Chondrocyte (in vitro differentiated cells): Measurements from ENCODE around the gene STX11. TPM values are rescaled to one million over a fixed set of nuclear protein-coding genes. Genes with fewer than 3 reads are reported as not detected.

Experiments
- DNase-seq: peaks from one replicate; pipeline ENCODE4 v3.0.0; 2021; ENCODE audit warnings: mixed read lengths, low spot score
- H3K27ac Mint-ChIP-seq: one replicate; pipeline ENCODE4 v1.8.0; 2021; ENCODE audit warnings: mild to moderate bottlenecking, moderate library complexity, mixed read lengths; ENCODE audit not compliant: unreplicated experiment
- H3K27me3 Mint-ChIP-seq: 2 replicates; pipeline ENCODE4 v1.8.0; 2021; ENCODE audit warnings: low read depth, mixed read lengths
- H3K36me3 Mint-ChIP-seq: 2 replicates; pipeline ENCODE4 v1.8.0; 2021; ENCODE audit warnings: low read depth, mixed read lengths
- H3K4me1 Mint-ChIP-seq: 2 replicates; pipeline ENCODE4 v1.8.0; 2021; ENCODE audit warnings: low read depth, mild to moderate bottlenecking, mixed read lengths
- H3K4me3 Mint-ChIP-seq: one replicate; pipeline ENCODE4 v1.8.0; 2021; ENCODE audit warnings: mild to moderate bottlenecking, moderate library complexity, mixed read lengths; ENCODE audit not compliant: unreplicated experiment
- H3K9me3 Mint-ChIP-seq: 2 replicates; pipeline ENCODE4 v1.8.0; 2021; ENCODE audit warnings: low read depth, mixed read lengths
- long read RNA-seq: library from polyadenylated mRNA; stranded (forward); transcript quantifications from one replicate; pipeline ENCODE4 v2.0.0, GENCODE V29; 2021
- total RNA-seq: library from RNA; stranded (reverse); gene quantifications from 3 replicates; pipeline ENCODE4 v1.2.1, GENCODE V29; 2021
- TF ChIP-seq, protein P1 (sequence below): fragments of 200-600 bp; sonication (generic); IDR thresholded peaks from 2 replicates; pipeline ENCODE4 v1.5.0; 2021; ENCODE audit warnings: antibody characterized with exemption, mild to moderate bottlenecking, moderate library complexity

The STX11 gene
- 1.6 to 3.1 TPM (median 2.9 TPM) in 3 replicates for total RNA-seq
- long read RNA-seq, transcript STX11-201 (2 exons, 1,926 nt): major isoform, 9 of 12 reads
- long read RNA-seq, partial matches to known transcripts: 2 of 12 reads
- long read RNA-seq, other reads (novel, unspliced or antisense): 1 of 12 reads

DNA sequence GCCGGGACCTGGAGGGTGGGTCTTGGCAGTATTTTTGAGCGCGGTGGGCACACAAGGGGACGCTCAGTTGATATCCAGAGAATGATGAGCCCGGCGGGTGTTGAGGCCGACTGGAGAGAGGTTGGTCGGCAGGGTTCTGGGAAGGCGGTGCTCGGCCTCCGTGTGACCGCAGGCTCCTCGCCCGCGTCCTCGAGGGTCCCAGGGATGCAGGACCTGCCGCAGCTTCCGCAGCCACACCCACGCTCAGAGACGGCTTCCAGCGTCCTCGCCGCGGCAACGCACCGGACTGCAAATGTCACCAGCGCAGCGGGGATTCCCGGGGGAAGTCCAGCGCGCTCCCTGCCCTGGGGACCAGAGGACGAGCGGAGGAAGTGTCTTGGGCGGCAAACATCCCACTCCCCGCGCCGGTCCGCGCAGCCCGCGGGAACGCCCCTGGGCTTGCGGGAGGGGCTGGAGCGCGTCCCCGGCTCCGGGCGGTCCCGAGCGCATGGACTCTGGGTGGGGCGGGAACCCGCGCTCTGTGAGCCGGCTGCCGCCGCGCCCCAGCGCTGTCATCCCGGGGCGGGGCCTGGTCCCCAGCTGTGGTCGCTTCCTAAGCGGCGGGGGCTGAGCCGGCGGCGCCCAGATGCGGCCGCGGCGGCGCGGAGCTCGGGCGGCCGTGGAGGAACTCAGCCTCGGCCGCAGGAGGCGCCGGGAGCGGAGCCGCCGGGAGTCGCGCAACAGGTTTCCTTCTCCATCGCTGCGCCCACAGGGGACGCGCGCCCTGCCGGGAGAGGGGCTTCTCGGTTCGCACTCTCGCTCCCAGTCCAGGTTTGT, at the start of gene STX11:
Gene STX11 (plus strand): TSS at position 624 of the 816 bp plus-strand sequence. CDS start 36,111 bp downstream, outside the sequence.
- Mint-ChIP-seq H3K36me3 (peaks cover 2% of the 10 kb centered on the region), H3K9me3 (no peaks in the 10 kb centered on the region), H3K4me1 (peaks cover 15% of the 10 kb centered on the region), H3K4me3 (peak within 1 kb of the TSS; percentile 84), H3K27ac (peak within 1 kb of the TSS; percentile 63), H3K27me3 (no peaks in the 10 kb centered on the region)
- no peak for DNase-seq
- TF ChIP-seq, protein P1, sequence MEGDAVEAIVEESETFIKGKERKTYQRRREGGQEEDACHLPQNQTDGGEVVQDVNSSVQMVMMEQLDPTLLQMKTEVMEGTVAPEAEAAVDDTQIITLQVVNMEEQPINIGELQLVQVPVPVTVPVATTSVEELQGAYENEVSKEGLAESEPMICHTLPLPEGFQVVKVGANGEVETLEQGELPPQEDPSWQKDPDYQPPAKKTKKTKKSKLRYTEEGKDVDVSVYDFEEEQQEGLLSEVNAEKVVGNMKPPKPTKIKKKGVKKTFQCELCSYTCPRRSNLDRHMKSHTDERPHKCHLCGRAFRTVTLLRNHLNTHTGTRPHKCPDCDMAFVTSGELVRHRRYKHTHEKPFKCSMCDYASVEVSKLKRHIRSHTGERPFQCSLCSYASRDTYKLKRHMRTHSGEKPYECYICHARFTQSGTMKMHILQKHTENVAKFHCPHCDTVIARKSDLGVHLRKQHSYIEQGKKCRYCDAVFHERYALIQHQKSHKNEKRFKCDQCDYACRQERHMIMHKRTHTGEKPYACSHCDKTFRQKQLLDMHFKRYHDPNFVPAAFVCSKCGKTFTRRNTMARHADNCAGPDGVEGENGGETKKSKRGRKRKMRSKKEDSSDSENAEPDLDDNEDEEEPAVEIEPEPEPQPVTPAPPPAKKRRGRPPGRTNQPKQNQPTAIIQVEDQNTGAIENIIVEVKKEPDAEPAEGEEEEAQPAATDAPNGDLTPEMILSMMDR: no peak

DNA sequence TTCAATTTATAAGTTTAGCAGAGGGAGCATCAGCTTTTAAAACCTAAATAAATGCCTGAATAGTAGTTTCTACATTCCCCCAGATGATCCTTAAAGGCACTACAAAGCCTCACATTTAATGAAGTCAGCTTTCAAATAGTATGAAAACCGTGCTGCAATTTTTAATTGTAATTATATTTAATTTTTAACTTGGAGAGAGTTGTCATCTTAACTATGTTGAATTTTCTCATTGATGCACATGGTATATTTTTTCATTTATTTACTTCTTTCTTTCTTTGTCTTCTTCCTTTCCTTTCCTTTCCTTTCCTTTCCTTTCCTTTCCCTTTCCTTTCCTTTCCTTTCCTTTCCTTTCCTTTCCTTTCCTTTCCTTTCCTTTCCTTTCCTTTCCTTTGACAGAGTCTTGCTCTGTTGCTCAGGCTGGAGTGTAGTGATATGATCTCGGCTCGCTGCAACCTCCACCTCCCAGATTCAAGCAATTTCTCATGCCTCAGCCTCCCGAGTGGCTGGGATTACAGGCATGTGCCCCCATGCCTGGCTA, 47.2 kb upstream of the STX11 start:
- H3K4me3 Mint-ChIP-seq: no peak overlapping the region
- H3K36me3 Mint-ChIP-seq: no peaks in the 10 kb centered on the region
- H3K9me3 Mint-ChIP-seq: no peaks in the 10 kb centered on the region
- H3K27ac Mint-ChIP-seq: no peak overlapping the region
- TF ChIP-seq, protein P1: no peak
- H3K4me1 Mint-ChIP-seq: peaks cover 3% of the 10 kb centered on the region
- DNase-seq: no peak
- no peaks in the 10 kb centered on the region for H3K27me3 Mint-ChIP-seq

DNA sequence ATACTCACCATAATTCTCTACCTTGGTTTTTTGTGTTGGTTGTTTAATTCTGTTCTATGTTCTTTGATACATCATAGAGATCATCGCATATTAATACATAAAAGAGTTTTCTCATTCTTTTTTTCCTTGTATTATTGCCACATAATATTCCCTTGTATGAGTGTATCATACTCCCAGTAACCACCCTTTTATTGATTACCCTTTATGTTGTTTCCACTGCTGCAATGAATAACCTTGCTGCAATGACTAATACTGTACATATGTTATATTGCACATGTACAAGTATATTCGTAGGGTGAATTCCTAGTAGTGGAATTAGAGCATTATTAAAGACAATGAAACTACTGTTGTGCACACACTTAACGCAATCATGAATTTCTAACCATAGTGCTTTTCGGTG, 45.8 kb upstream of the STX11 start:
- Mint-ChIP-seq H3K4me1 (peaks cover 3% of the 10 kb centered on the region), H3K9me3 (no peaks in the 10 kb centered on the region), H3K4me3 (no peak overlapping the region), H3K36me3 (no peaks in the 10 kb centered on the region), H3K27ac (no peak overlapping the region), H3K27me3 (peaks cover 1% of the 10 kb centered on the region)
- TF ChIP-seq, protein P1: no peak
- no peak for DNase-seq

DNA sequence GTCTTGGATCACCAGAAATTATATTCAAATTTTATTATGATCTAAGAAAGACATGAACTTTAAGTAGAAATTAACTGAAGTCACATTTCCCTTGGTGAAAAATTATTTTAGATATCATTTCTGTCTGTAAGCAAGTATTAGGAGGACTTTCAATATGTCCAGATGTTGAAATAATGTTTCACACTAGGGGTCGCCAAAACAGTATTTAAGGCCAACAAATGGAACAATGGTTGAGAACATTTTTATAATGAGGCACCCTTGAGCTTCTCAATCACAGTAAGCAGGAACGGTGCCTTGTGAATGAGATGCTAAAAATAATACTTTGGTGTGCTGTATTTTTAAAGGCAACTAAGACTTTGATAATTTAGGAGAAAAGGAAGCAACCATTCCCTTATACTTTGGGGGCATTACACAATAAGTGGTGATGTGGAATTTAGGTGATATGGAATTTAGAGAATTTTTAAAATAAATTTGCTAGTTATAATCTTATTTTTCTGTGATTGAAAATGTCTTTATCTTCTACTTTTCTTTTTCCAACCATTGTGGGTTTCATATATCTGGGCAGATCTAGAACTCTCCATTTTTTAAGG, 45.3 kb upstream of the STX11 start:
- peaks cover 3% of the 10 kb centered on the region for H3K4me1 Mint-ChIP-seq
- no peaks in the 10 kb centered on the region for H3K9me3 Mint-ChIP-seq
- no peak overlapping the region for H3K4me3 Mint-ChIP-seq
- peaks cover 1% of the 10 kb centered on the region for H3K27me3 Mint-ChIP-seq
- no peaks in the 10 kb centered on the region for H3K36me3 Mint-ChIP-seq
- DNase-seq: no peak
- no peak overlapping the region for H3K27ac Mint-ChIP-seq
- TF ChIP-seq, protein P1: peak; percentile 94

DNA sequence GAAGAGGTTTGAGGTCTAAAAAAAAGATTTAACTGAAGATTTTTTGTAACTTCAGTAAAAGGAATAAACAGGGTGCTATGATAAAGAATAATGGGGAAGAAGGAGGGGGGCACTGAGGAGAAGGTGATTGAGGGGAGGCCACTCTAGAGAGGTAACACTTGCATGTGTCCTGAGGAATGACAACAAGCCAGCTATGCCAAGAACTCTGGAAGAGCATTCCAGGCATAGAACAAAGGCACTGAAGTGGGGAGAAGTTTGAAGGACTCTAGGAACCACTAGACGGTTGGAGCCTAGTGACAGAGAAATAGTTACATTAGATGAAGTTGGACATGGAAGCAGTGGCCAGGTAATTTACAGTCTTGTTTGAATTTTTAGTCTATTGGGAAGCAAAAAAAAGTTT, 44.1 kb upstream of the STX11 start:
- Mint-ChIP-seq H3K9me3 (no peaks in the 10 kb centered on the region), H3K36me3 (no peaks in the 10 kb centered on the region), H3K4me3 (no peak overlapping the region), H3K27ac (no peak overlapping the region), H3K27me3 (peaks cover 2% of the 10 kb centered on the region), H3K4me1 (peaks cover 3% of the 10 kb centered on the region)
- DNase-seq: no peak
- TF ChIP-seq, protein P1: no peak
